Measurements from ENCODE around the gene LRRC18. TPM values are rescaled to one million over a fixed set of nuclear protein-coding genes. Genes with fewer than 3 reads are reported as not detected.

Gene LRRC18
- total RNA-seq, 1 experiment from 2014 or later, result not detected

DNA sequence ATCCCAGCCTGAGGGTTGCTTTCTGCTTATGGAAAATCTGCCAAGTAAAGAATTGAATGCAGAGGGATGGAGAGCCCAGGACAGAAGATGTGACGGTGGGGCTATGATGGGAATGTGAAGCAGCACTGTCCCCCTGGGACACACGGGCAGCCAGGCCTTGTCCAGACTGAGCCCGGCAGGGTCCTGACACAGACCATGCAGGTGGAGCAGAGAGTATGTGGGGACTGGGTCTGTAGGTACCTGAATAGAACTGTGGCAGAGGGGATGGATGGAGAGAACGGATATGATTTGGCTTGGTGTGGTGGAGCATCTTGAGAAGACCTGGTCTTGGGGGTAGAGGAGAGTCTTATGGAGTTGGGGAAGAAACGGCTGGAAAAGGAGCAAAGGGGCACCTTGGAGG lies 732 bp upstream of the LRRC18 start:
- Histone ChIP-seq H2AK5ac (ENCODE audit: insufficient read length, low read length) (no peak overlapping the region), H3K4me2 (ENCODE audit: insufficient read depth, insufficient read length, low read length) (no peak overlapping the region), H3K9ac (ENCODE audit: extremely low read depth, insufficient read length, low read length) (no peak overlapping the region), H3K4me1 (ENCODE audit: insufficient read depth, low read length) (no peaks in the 10 kb centered on the region), H3K9me3 (ENCODE audit: control insufficient read depth, low read depth, low read length) (no peaks in the 10 kb centered on the region), H3K27ac (ENCODE audit: insufficient read length, low read depth, low read length) (no peak overlapping the region), H3K4ac (ENCODE audit: low read depth, low read length) (no peak overlapping the region), H3K79me2 (ENCODE audit: insufficient read depth, low read length) (no peaks in the 10 kb centered on the region), H4K91ac (ENCODE audit: insufficient read length, low read depth, low read length) (no peak overlapping the region), H4K5ac (ENCODE audit: insufficient read length, low read depth, low read length) (no peak overlapping the region), H3K27me3 (ENCODE audit: insufficient read depth, low read length) (no peaks in the 10 kb centered on the region), H2BK20ac (ENCODE audit: low read depth, low read length, poor library complexity, severe bottlenecking) (no peak overlapping the region), H2BK5ac (ENCODE audit: insufficient read length, low read length) (no peak overlapping the region), H2BK120ac (ENCODE audit: low read depth, low read length, poor library complexity, severe bottlenecking) (no peak overlapping the region), H3K79me1 (ENCODE audit: insufficient read depth, low read depth, low read length, poor library complexity, severe bottlenecking) (no peaks in the 10 kb centered on the region), H3T11ph (ENCODE audit: low read length) (no peak overlapping the region), H4K8ac (replicated peaks; ENCODE audit: insufficient read length, low read depth, low read length) (no peak overlapping the region), H3K23me2 (ENCODE audit: insufficient read length, low read depth, low read length, poor library complexity, severe bottlenecking) (no peaks in the 10 kb centered on the region), H3K14ac (ENCODE audit: insufficient read depth, low read length) (no peak overlapping the region), H3K56ac (ENCODE audit: insufficient read length, low read depth, low read length) (no peak overlapping the region), H2BK12ac (ENCODE audit: insufficient read length, low read depth, low read length) (no peak overlapping the region), H4K20me1 (ENCODE audit: control insufficient read depth, insufficient read depth, insufficient read length) (no peaks in the 10 kb centered on the region), H2BK15ac (ENCODE audit: low read depth, low read length) (no peak overlapping the region), H3K23ac (ENCODE audit: insufficient read length, low read depth, low read length) (no peak overlapping the region), H2AFZ (ENCODE audit: low read length) (no peak overlapping the region), H3K18ac (ENCODE audit: insufficient read length, low read depth, low read length) (no peak overlapping the region)
- Mint-ChIP-seq H3K4me1 (peaks cover 4 to 6% of the 10 kb centered on the region in 2 experiments; a peak in 3 of 4 replicates), H3K4me3 (no peak overlapping the region), H3K27me3 (ENCODE audit: low read depth) (peaks cover 3% of the 10 kb centered on the region; the same call in 1 of the 2 replicates), H3K27ac (no peak overlapping the region), H3K9me3 (no peaks in the 10 kb centered on the region), H3K36me3 (ENCODE audit: insufficient read depth in 1 of 3, low read depth in 3 of 3) (no peaks in the 10 kb centered on the region)
- WGBS (ENCODE audit: extremely low coverage, insufficient read length, low lambda C conversion rate), result no CpG with 5 or more reads among the region's 5 CpGs
- peak; percentile 7 for DNase-seq
- no peak for TF ChIP-seq CTCF (conservative IDR thresholded peaks at IDR 0.05)

All from H9 (cell line).